WTC11 (cell line): ENCODE data around the gene GGN. TPM values are rescaled to one million over a fixed set of nuclear protein-coding genes. Genes with fewer than 3 reads are reported as not detected.
A peak's percentile ranks its signal among the peaks of the same experiment; 100 is the strongest.

ENCODE experiments used
- ATAC-seq: fragments of 200-7000 bp; cut with Tn5 transposase; 2 replicates; pipeline ENCODE4 v1.10.0; 2021; ENCODE audit warnings: mild to moderate bottlenecking, moderate library complexity
- CTCF ChIA-PET: fragments of 300-600 bp; sonication (Branson Sonifier 250); formaldehyde crosslinking; loops from one replicate; lab custom pipeline; 2021; ENCODE audit warnings: antibody characterized with exemption; lab: Charles Lee
- POLR2A ChIA-PET: fragments of 350-600 bp; sonication (Branson Sonifier 250); formaldehyde crosslinking; loops from one replicate; lab custom pipeline; 2021; ENCODE audit warnings: antibody characterized with exemption; lab: Charles Lee
- DNase-seq: peaks from one replicate; pipeline ENCODE4 v3.0.0; 2021; ENCODE audit warnings: low spot score
- H3K27ac Mint-ChIP-seq: 2 replicates; pipeline ENCODE4 v1.8.0; 2021; ENCODE audit warnings: mixed read lengths
- H3K27me3 Mint-ChIP-seq: 2 replicates; pipeline ENCODE4 v1.8.0; 2021; ENCODE audit warnings: low read depth, mild to moderate bottlenecking, moderate library complexity, mixed read lengths
- H3K36me3 Mint-ChIP-seq: 2 replicates; pipeline ENCODE4 v1.8.0; 2021; ENCODE audit warnings: mixed read lengths
- H3K4me1 Mint-ChIP-seq: 2 replicates; pipeline ENCODE4 v1.8.0; 2022; ENCODE audit warnings: mixed read lengths
- H3K4me3 Mint-ChIP-seq: 2 replicates; pipeline ENCODE4 v1.8.0; 2021; ENCODE audit warnings: mild to moderate bottlenecking, moderate library complexity, mixed read lengths
- H3K9me3 Mint-ChIP-seq: 2 replicates; pipeline ENCODE4 v1.8.0; 2021; ENCODE audit warnings: mixed read lengths
- ELF4 ChIP-seq: sonication (generic); formaldehyde crosslinking; IDR thresholded peaks from 2 replicates; pipeline ENCODE4 v1.8.1; 2022; ENCODE audit warnings: low read depth, mild to moderate bottlenecking, moderate library complexity, missing genetic modification reagents
- OVOL2 ChIP-seq: fragments of 250-450 bp; sonication (Bioruptor Pico); IDR thresholded peaks from 2 replicates; pipeline ENCODE4 v1.9.0; 2021; ENCODE audit warnings: mild to moderate bottlenecking, borderline replicate concordance
- PRRX2 ChIP-seq: fragments of 250-450 bp; sonication (Bioruptor Pico); IDR thresholded peaks from 2 replicates; pipeline ENCODE4 v1.8.0; 2021; ENCODE audit warnings: mild to moderate bottlenecking
- ZNF219 ChIP-seq: sonication (generic); formaldehyde crosslinking; IDR thresholded peaks from 2 replicates; pipeline ENCODE4 v1.8.0; 2023; ENCODE audit warnings: missing genetic modification reagents, mild to moderate bottlenecking, borderline replicate concordance
- ZNF263 ChIP-seq: sonication (generic); formaldehyde crosslinking; IDR thresholded peaks from 2 replicates; pipeline ENCODE4 v1.8.1; 2022; ENCODE audit warnings: low read depth, mild to moderate bottlenecking, moderate library complexity, missing genetic modification reagents
- total RNA-seq: library from RNA; stranded (reverse); gene quantifications from 3 replicates; pipeline ENCODE4 v1.2.3, GENCODE V29; 2021
- TF ChIP-seq, protein P1 (sequence below): sonication (generic); formaldehyde crosslinking; IDR thresholded peaks from 2 replicates; pipeline ENCODE4 v1.8.1; 2023; ENCODE audit warnings: mild to moderate bottlenecking, missing genetic modification reagents
- TF ChIP-seq, protein P2 (sequence below): fragments of 250-450 bp; sonication (Bioruptor Pico); IDR thresholded peaks from 2 replicates; pipeline ENCODE4 v1.9.0; 2021; ENCODE audit warnings: mild to moderate bottlenecking, borderline replicate concordance
- TF ChIP-seq, protein P3 (sequence below): sonication (generic); formaldehyde crosslinking; conservative IDR thresholded peaks from 2 replicates; pipeline ENCODE4 v1.8.1; 2022; ENCODE audit warnings: mild to moderate bottlenecking, missing genetic modification reagents
- TF ChIP-seq, protein P4 (sequence below): sonication (generic); formaldehyde crosslinking; IDR thresholded peaks from 2 replicates; pipeline ENCODE4 v1.8.0; 2022; ENCODE audit warnings: mild to moderate bottlenecking, missing genetic modification reagents
- TF ChIP-seq, protein P5 (sequence below): fragments of 250-450 bp; sonication (Bioruptor Pico); IDR thresholded peaks from 2 replicates; pipeline ENCODE4 v1.9.0; 2021; ENCODE audit warnings: moderate library complexity, mild to moderate bottlenecking, inconsistent platforms, borderline replicate concordance
- TF ChIP-seq, protein P6 (sequence below): fragments of 250-450 bp; sonication (Bioruptor Pico); IDR thresholded peaks from 2 replicates; pipeline ENCODE4 v1.9.0; 2021; ENCODE audit warnings: mild to moderate bottlenecking
- TF ChIP-seq, protein P7 (sequence below): fragments of 200-600 bp; IDR thresholded peaks from 2 replicates; pipeline ENCODE4 v1.8.0; 2022; ENCODE audit warnings: antibody characterized with exemption

The GGN gene
- total RNA-seq, 1 experiment from 2014 or later = 2.4 TPM

DNA sequence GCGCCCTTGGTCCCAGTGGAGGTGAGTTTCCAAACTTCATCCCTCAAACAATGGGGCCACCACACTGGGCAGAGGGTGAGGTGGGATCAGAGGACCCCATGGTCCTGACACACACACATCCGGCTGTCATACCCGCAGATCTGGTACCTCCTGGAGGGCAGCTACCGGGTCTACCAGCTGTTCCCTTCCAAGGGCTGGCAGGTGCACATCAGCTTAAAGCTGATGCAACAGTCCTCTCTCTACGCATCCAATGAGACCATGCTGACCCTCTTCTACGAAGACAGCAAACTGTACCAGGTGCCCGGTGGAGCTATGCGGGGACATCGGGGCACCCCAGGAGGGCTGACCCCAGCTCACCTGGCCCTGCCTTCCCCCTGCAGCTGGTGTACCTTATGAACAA is 27.5 kb downstream of the GGN start:
- Mint-ChIP-seq H3K27me3 (peaks cover 66% of the 10 kb centered on the region), H3K4me1 (peaks cover 10% of the 10 kb centered on the region), H3K27ac (no peak overlapping the region), H3K9me3 (no peaks in the 10 kb centered on the region)
- ChIA-PET CTCF (interaction anchor here (1.0 to 2.9 kb wide), 4 partner anchors 14 to 217 kb away, joined by 3 to 19 read pairs (median 4); partner anchors contain the start of genes FAM98C and PSMD8), POLR2A (interaction anchor here (0.5 to 1.1 kb wide), 2 partner anchors 14 to 74 kb away, joined by 3 to 5 read pairs; partner anchors contain the start of gene PSMD8)
- no peak for ATAC-seq
- DNase-seq = no peak
- TF ChIP-seq OVOL2 (no peak), ELF4 (CRISPR knock-in tag) (no peak), PRRX2 (no peak), ZNF219 (CRISPR knock-in tag) (no peak), ZNF263 (no peak)
- TF ChIP-seq, protein P1, sequence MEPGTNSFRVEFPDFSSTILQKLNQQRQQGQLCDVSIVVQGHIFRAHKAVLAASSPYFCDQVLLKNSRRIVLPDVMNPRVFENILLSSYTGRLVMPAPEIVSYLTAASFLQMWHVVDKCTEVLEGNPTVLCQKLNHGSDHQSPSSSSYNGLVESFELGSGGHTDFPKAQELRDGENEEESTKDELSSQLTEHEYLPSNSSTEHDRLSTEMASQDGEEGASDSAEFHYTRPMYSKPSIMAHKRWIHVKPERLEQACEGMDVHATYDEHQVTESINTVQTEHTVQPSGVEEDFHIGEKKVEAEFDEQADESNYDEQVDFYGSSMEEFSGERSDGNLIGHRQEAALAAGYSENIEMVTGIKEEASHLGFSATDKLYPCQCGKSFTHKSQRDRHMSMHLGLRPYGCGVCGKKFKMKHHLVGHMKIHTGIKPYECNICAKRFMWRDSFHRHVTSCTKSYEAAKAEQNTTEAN (CRISPR knock-in tag) = no peak
- TF ChIP-seq, protein P2, sequence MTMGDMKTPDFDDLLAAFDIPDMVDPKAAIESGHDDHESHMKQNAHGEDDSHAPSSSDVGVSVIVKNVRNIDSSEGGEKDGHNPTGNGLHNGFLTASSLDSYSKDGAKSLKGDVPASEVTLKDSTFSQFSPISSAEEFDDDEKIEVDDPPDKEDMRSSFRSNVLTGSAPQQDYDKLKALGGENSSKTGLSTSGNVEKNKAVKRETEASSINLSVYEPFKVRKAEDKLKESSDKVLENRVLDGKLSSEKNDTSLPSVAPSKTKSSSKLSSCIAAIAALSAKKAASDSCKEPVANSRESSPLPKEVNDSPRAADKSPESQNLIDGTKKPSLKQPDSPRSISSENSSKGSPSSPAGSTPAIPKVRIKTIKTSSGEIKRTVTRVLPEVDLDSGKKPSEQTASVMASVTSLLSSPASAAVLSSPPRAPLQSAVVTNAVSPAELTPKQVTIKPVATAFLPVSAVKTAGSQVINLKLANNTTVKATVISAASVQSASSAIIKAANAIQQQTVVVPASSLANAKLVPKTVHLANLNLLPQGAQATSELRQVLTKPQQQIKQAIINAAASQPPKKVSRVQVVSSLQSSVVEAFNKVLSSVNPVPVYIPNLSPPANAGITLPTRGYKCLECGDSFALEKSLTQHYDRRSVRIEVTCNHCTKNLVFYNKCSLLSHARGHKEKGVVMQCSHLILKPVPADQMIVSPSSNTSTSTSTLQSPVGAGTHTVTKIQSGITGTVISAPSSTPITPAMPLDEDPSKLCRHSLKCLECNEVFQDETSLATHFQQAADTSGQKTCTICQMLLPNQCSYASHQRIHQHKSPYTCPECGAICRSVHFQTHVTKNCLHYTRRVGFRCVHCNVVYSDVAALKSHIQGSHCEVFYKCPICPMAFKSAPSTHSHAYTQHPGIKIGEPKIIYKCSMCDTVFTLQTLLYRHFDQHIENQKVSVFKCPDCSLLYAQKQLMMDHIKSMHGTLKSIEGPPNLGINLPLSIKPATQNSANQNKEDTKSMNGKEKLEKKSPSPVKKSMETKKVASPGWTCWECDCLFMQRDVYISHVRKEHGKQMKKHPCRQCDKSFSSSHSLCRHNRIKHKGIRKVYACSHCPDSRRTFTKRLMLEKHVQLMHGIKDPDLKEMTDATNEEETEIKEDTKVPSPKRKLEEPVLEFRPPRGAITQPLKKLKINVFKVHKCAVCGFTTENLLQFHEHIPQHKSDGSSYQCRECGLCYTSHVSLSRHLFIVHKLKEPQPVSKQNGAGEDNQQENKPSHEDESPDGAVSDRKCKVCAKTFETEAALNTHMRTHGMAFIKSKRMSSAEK = no peak
- TF ChIP-seq, protein P3, sequence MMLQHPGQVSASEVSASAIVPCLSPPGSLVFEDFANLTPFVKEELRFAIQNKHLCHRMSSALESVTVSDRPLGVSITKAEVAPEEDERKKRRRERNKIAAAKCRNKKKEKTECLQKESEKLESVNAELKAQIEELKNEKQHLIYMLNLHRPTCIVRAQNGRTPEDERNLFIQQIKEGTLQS (CRISPR knock-in tag) = no peak
- TF ChIP-seq, protein P4, sequence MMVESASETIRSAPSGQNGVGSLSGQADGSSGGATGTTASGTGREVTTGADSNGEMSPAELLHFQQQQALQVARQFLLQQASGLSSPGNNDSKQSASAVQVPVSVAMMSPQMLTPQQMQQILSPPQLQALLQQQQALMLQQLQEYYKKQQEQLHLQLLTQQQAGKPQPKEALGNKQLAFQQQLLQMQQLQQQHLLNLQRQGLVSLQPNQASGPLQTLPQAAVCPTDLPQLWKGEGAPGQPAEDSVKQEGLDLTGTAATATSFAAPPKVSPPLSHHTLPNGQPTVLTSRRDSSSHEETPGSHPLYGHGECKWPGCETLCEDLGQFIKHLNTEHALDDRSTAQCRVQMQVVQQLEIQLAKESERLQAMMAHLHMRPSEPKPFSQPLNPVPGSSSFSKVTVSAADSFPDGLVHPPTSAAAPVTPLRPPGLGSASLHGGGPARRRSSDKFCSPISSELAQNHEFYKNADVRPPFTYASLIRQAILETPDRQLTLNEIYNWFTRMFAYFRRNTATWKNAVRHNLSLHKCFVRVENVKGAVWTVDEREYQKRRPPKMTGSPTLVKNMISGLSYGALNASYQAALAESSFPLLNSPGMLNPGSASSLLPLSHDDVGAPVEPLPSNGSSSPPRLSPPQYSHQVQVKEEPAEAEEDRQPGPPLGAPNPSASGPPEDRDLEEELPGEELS (CRISPR knock-in tag) = no peak
- TF ChIP-seq, protein P5, sequence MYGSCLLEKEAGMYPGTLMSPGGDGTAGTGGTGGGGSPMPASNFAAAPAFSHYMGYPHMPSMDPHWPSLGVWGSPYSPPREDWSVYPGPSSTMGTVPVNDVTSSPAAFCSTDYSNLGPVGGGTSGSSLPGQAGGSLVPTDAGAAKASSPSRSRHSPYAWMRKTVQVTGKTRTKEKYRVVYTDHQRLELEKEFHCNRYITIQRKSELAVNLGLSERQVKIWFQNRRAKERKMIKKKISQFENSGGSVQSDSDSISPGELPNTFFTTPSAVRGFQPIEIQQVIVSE (CRISPR knock-in tag) = no peak
- TF ChIP-seq, protein P6, sequence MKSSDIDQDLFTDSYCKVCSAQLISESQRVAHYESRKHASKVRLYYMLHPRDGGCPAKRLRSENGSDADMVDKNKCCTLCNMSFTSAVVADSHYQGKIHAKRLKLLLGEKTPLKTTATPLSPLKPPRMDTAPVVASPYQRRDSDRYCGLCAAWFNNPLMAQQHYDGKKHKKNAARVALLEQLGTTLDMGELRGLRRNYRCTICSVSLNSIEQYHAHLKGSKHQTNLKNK (CRISPR knock-in tag) = no peak
- TF ChIP-seq, protein P7, sequence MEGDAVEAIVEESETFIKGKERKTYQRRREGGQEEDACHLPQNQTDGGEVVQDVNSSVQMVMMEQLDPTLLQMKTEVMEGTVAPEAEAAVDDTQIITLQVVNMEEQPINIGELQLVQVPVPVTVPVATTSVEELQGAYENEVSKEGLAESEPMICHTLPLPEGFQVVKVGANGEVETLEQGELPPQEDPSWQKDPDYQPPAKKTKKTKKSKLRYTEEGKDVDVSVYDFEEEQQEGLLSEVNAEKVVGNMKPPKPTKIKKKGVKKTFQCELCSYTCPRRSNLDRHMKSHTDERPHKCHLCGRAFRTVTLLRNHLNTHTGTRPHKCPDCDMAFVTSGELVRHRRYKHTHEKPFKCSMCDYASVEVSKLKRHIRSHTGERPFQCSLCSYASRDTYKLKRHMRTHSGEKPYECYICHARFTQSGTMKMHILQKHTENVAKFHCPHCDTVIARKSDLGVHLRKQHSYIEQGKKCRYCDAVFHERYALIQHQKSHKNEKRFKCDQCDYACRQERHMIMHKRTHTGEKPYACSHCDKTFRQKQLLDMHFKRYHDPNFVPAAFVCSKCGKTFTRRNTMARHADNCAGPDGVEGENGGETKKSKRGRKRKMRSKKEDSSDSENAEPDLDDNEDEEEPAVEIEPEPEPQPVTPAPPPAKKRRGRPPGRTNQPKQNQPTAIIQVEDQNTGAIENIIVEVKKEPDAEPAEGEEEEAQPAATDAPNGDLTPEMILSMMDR = no peak
- TF ChIP-seq, all 79 proteins: peak for 0
- Mint-ChIP-seq H3K4me3 (peak overlapping the region; percentile 86), H3K36me3 (no peaks in the 10 kb centered on the region)
